Subcutaneous adipose tissue (tissue), 4 donors: Measurements from ENCODE around the gene STK40. TPM values are rescaled to one million over a fixed set of nuclear protein-coding genes. Genes with fewer than 3 reads are reported as not detected.

Source experiments
- total RNA-seq, 4 donors: library from RNA; depleted of rRNA; stranded (reverse); fragments of >200 nt; gene quantifications; one replicate each; pipeline ENCODE4 v1.1.0, GENCODE V29; 2016
- TF ChIP-seq, protein P1 (sequence below): fragments of 450-650 bp; IDR thresholded peaks from one replicate; pipeline ENCODE4 v1.5.1; 2016; ENCODE audit warnings: low read depth, mild to moderate bottlenecking, control low read depth, antibody characterized with exemption, moderate library complexity

The STK40 gene
- total RNA-seq, result 10 to 100 TPM; 19.7 to 40.7 (median 26.8) TPM

DNA sequence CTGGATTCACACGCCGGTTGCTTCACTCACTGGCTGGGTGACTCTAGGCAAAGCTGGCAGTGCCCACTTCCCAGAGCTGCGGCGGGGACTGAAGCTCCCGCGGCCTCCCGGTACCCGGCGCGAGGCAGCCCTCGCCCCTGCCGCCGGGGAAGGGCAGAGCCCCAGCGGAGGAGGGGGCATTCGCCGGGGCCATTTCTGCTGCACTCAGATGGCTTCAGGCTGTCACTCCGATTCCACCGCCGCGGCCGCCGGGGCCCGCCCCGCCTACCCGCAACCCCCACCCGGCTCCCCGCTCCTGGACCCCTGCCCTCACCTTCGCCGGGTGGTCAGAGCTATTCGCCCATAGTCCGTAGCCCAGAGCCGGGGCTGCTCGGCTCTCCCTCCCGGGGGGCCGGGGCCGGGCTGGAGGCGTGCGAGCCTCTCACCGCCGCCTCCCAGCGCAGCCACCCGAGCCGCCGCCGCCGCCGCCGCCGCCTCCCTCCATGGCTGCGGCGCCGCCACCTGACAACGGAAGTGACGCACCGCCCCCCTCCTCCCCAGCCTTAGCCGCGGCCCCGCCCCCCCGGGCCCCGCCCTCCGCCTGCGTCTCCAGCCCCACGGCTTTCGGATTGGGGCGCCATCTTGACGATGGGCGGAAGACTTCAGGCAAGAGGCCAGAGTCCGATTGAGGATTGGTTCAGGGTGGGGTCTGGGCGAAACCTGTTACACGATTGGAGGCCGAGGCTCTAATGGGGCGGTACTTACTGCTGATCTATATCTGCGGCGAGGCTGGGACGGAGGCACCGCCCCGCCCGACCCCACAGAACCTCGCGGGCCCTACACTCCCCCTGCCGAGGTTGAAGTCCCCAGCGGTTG lies at the start of gene STK40:
Gene STK40, minus strand, starts transcription at position 515 of the 855 bp plus-strand sequence. CDS start 24,592 bp downstream, outside the sequence.
- TF ChIP-seq, protein P1, sequence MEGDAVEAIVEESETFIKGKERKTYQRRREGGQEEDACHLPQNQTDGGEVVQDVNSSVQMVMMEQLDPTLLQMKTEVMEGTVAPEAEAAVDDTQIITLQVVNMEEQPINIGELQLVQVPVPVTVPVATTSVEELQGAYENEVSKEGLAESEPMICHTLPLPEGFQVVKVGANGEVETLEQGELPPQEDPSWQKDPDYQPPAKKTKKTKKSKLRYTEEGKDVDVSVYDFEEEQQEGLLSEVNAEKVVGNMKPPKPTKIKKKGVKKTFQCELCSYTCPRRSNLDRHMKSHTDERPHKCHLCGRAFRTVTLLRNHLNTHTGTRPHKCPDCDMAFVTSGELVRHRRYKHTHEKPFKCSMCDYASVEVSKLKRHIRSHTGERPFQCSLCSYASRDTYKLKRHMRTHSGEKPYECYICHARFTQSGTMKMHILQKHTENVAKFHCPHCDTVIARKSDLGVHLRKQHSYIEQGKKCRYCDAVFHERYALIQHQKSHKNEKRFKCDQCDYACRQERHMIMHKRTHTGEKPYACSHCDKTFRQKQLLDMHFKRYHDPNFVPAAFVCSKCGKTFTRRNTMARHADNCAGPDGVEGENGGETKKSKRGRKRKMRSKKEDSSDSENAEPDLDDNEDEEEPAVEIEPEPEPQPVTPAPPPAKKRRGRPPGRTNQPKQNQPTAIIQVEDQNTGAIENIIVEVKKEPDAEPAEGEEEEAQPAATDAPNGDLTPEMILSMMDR, result no peak

DNA sequence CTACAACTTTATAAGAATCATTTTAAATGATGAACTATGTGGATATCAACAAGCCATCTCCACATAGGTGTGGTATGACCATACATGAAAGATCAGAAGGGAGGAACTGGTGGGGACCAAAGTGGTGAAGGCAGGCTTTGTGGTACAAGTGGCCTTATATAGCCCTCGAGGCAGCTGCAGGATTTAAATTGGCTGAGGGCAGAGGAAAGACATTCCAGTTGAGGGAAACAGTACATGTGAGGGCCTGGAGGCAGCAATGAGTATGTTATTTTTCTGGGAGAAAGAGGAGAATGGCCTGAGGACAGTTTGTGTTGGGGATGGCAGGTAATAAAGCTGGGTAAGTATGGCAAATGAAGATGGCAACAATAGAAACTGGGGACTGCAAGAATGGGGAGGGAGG lies 47.4 kb upstream of the STK40 start:
- TF ChIP-seq, protein P1, result no peak

- TF ChIP-seq, protein P1, result no peak
These were observed 46.9 kb upstream of the STK40 start for GRCh38 chr1:36432616-36433015.

GRCh38 chr1:36425791-36426190 lies 40.1 kb upstream of the STK40 start:
- TF ChIP-seq, protein P1, result no peak

GRCh38 chr1:36421649-36422048 lies 35.9 kb upstream of the STK40 start:
- TF ChIP-seq, protein P1, result no peak

- TF ChIP-seq, protein P1, result no peak
These were observed 35.2 kb upstream of the STK40 start for GRCh38 chr1:36420836-36421317.

DNA sequence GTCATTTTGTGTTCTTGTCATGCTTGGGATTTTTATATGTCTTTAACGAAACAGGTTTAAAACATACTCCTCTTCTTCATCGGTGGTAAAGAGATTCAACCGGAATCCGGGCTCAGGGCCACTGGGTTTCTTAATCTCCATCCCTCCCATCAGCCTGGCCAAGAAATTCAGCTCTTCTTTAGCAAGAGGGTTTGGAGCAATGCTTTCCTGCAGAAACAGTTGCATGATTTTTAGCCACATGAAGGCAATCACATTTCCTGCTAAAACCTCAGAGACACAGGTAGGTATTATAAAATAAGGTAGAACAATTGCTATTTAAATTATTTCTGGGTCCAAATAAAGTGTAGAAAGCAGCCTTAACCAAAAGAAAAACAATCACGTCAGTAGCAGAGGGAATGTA lies 34.7 kb upstream of the STK40 start:
- TF ChIP-seq, protein P1, result no peak
